ENCODE data around the gene SLC47A1.

Gene SLC47A1

DNA sequence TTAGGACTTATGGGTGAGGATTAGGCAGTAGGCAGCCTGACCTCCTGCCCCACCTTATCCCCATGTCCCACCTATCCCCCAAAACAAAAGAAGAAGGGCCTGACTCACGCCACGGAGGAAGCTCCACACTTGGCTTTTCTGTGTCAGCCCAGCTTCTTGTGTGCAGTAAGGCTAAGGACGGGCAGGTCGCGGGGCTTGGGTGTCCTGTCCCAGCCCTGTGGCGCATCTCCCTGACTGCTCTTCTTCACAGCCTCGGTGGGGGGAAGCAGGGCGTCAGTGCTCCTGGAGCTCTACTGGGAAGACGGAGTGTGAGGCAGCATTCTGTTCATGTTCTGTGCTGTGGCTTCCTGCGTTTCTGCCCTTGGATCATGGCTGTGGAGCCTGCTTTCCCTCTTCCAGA, 80.3 kb downstream of the SLC47A1 start:
- no peak overlapping the region for H3K4me3 ChIP-seq (ENCODE audit: low read depth in 1 of 2, low read length in 2 of 2)
- no peaks in the 10 kb centered on the region for H4K20me1 ChIP-seq (ENCODE audit: insufficient read depth, low read length)
- peaks cover 5% of the 10 kb centered on the region for H3K27me3 ChIP-seq (ENCODE audit: insufficient read depth, low read length, poor library complexity)
- H2AFZ ChIP-seq (ENCODE audit: low read depth, low read length), result no peak overlapping the region
- H3K4me2 ChIP-seq (ENCODE audit: insufficient read depth, low read length), result no peak overlapping the region
- TF ChIP-seq EZH2 (IDR thresholded peaks at IDR 0.05; ENCODE audit: borderline replicate concordance, low read depth, low read length, severe bottlenecking), result no peak
- TF ChIP-seq, protein P1, sequence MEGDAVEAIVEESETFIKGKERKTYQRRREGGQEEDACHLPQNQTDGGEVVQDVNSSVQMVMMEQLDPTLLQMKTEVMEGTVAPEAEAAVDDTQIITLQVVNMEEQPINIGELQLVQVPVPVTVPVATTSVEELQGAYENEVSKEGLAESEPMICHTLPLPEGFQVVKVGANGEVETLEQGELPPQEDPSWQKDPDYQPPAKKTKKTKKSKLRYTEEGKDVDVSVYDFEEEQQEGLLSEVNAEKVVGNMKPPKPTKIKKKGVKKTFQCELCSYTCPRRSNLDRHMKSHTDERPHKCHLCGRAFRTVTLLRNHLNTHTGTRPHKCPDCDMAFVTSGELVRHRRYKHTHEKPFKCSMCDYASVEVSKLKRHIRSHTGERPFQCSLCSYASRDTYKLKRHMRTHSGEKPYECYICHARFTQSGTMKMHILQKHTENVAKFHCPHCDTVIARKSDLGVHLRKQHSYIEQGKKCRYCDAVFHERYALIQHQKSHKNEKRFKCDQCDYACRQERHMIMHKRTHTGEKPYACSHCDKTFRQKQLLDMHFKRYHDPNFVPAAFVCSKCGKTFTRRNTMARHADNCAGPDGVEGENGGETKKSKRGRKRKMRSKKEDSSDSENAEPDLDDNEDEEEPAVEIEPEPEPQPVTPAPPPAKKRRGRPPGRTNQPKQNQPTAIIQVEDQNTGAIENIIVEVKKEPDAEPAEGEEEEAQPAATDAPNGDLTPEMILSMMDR (IDR thresholded peaks at IDR 0.05; ENCODE audit: borderline replicate concordance, extremely low read depth, low read length, poor library complexity, severe bottlenecking), result no peak
- peaks cover 11% of the 10 kb centered on the region for H3K9me3 ChIP-seq (ENCODE audit: insufficient read depth, low read length, severe bottlenecking)
- no peak overlapping the region for H3K27ac ChIP-seq (ENCODE audit: low read length)
- H3K4me1 ChIP-seq (ENCODE audit: insufficient read depth, low read length), result no peaks in the 10 kb centered on the region
- DNase-seq (no peak), ATAC-seq (ENCODE audit: insufficient read depth, low read depth) (no peak)
- no peaks in the 10 kb centered on the region for H3K79me2 ChIP-seq (ENCODE audit: insufficient read depth, low read length)
- no peaks in the 10 kb centered on the region for H3K36me3 ChIP-seq (ENCODE audit: insufficient read depth, low read length)
- H3K9ac ChIP-seq (ENCODE audit: low read depth, low read length), result no peak overlapping the region

DNA sequence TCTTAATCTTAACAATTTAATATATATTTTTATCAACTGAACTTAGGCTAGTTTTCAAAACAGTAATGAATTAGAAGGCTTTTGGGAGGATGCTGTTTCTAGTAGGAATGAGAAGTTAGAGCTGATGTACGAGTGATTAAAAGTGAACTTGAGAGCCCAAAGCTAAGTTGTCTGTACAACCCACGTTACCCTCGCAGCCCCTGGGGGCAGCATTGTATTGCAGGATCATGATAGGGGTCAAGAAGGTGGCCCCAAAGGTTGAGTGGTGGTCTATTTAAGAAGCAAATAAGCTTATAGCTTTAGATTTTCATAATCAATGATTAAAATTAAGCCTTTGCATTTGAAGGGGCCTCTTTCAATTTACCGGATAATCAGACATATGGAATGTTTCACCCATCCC, 81.2 kb downstream of the SLC47A1 start:
- Histone ChIP-seq H4K20me1 (ENCODE audit: insufficient read depth, low read length) (no peaks in the 10 kb centered on the region), H3K9ac (ENCODE audit: low read depth, low read length) (no peak overlapping the region), H3K4me1 (ENCODE audit: insufficient read depth, low read length) (no peaks in the 10 kb centered on the region), H2AFZ (ENCODE audit: low read depth, low read length) (no peak overlapping the region), H3K27ac (ENCODE audit: low read length) (no peak overlapping the region), H3K36me3 (ENCODE audit: insufficient read depth, low read length) (no peaks in the 10 kb centered on the region), H3K4me3 (ENCODE audit: low read depth in 1 of 2, low read length in 2 of 2) (no peak overlapping the region), H3K27me3 (ENCODE audit: insufficient read depth, low read length, poor library complexity) (peaks cover 5% of the 10 kb centered on the region), H3K79me2 (ENCODE audit: insufficient read depth, low read length) (no peaks in the 10 kb centered on the region), H3K4me2 (ENCODE audit: insufficient read depth, low read length) (no peak overlapping the region), H3K9me3 (ENCODE audit: insufficient read depth, low read length, severe bottlenecking) (peaks cover 17% of the 10 kb centered on the region)
- DNase-seq (no peak), ATAC-seq (ENCODE audit: insufficient read depth, low read depth) (no peak)
- TF ChIP-seq, protein P1 (IDR thresholded peaks at IDR 0.05; ENCODE audit: borderline replicate concordance, extremely low read depth, low read length, poor library complexity, severe bottlenecking), result no peak

DNA sequence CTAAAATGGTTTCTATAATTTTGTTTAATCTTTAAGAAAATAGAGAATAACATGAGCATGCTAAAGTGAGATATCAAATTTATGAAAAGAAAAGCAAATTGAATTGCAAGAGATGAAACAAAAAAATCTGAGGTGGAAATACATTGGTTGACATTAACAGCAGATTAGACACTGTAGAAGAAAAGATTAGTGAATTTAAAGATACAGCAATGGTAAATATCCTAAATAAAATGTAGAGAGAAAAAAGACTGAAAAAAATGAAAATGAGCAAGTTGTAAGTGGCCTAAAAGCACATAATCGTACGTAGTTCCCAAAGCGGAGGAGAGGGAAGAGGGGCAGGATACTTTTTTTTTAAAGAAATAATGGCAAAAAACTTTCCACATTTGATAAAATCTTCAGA, 84.4 kb downstream of the SLC47A1 start:
- H3K4me3 ChIP-seq (ENCODE audit: low read depth in 1 of 2, low read length in 2 of 2), result no peak overlapping the region
- H4K20me1 ChIP-seq (ENCODE audit: insufficient read depth, low read length), result no peaks in the 10 kb centered on the region
- no peak for TF ChIP-seq EZH2 (IDR thresholded peaks at IDR 0.05; ENCODE audit: borderline replicate concordance, low read depth, low read length, severe bottlenecking)
- TF ChIP-seq, protein P1 (IDR thresholded peaks at IDR 0.05; ENCODE audit: borderline replicate concordance, extremely low read depth, low read length, poor library complexity, severe bottlenecking), result no peak
- H3K9ac ChIP-seq (ENCODE audit: low read depth, low read length), result no peak overlapping the region
- H3K4me1 ChIP-seq (ENCODE audit: insufficient read depth, low read length), result no peaks in the 10 kb centered on the region
- H3K79me2 ChIP-seq (ENCODE audit: insufficient read depth, low read length), result no peaks in the 10 kb centered on the region
- ATAC-seq (ENCODE audit: insufficient read depth, low read depth) (no peak), DNase-seq (no peak)
- no peak overlapping the region for H3K4me2 ChIP-seq (ENCODE audit: insufficient read depth, low read length)
- no peak overlapping the region for H2AFZ ChIP-seq (ENCODE audit: low read depth, low read length)
- H3K27ac ChIP-seq (ENCODE audit: low read length), result no peak overlapping the region
- H3K9me3 ChIP-seq (ENCODE audit: insufficient read depth, low read length, severe bottlenecking), result peaks cover 19% of the 10 kb centered on the region
- H3K27me3 ChIP-seq (ENCODE audit: insufficient read depth, low read length, poor library complexity), result no peaks in the 10 kb centered on the region
- H3K36me3 ChIP-seq (ENCODE audit: insufficient read depth, low read length), result no peaks in the 10 kb centered on the region

DNA sequence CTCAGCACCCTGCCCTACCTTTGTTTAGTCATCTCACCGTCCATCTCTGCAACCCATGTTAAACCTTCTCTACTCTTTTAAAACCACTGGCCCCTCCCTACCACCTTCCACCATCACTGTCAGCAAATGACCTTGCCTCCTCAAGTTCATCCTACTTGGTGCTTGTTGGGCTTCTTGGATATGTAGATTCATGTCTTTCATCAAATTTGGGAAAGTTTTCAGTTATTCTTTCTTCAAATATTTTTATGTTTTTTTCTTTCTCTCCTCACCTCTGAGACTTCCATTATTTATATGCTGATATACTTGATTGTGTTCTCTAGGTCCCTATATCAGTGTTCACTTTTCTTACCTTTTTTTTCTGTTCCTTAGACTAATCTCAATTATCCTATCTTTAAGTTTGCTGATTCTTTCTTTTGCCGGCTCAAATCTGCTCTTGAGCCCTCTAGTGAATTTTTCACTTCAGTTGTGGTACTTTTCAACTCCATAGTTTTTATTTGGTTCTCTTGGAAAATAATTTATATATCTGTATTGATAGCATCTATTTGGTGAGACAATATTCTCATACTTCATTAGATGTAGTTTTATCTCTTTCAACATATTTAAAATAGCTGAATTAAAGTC, 86.2 kb downstream of the SLC47A1 start:
- H3K27ac ChIP-seq (ENCODE audit: low read length), result no peak overlapping the region
- peaks cover 19% of the 10 kb centered on the region for H3K9me3 ChIP-seq (ENCODE audit: insufficient read depth, low read length, severe bottlenecking)
- TF ChIP-seq, protein P1 (IDR thresholded peaks at IDR 0.05; ENCODE audit: borderline replicate concordance, extremely low read depth, low read length, poor library complexity, severe bottlenecking), result no peak
- no peak for TF ChIP-seq EZH2 (IDR thresholded peaks at IDR 0.05; ENCODE audit: borderline replicate concordance, low read depth, low read length, severe bottlenecking)
- DNase-seq, result no peak
- peaks cover 5% of the 10 kb centered on the region for H3K27me3 ChIP-seq (ENCODE audit: insufficient read depth, low read length, poor library complexity)
- no peak overlapping the region for H3K9ac ChIP-seq (ENCODE audit: low read depth, low read length)
- no peak overlapping the region for H2AFZ ChIP-seq (ENCODE audit: low read depth, low read length)
- no peaks in the 10 kb centered on the region for H4K20me1 ChIP-seq (ENCODE audit: insufficient read depth, low read length)
- H3K79me2 ChIP-seq (ENCODE audit: insufficient read depth, low read length), result no peaks in the 10 kb centered on the region
- no peaks in the 10 kb centered on the region for H3K4me1 ChIP-seq (ENCODE audit: insufficient read depth, low read length)
- H3K36me3 ChIP-seq (ENCODE audit: insufficient read depth, low read length), result no peaks in the 10 kb centered on the region
- ATAC-seq (ENCODE audit: insufficient read depth, low read depth), result no peak
- no peak overlapping the region for H3K4me3 ChIP-seq (ENCODE audit: low read depth in 1 of 2, low read length in 2 of 2)
- H3K4me2 ChIP-seq (ENCODE audit: insufficient read depth, low read length), result no peak overlapping the region

Measured in DND-41 (cell line).